SK-N-SH treated with all-trans-retinoic acid at 6 μM for 48 hours (cell line): Measurements from ENCODE around the gene VMAC.

Source experiments
- OSR1 ChIP-seq: fragments of 250-450 bp; sonication (Bioruptor Pico); IDR thresholded peaks from 2 replicates; pipeline ENCODE4 v1.8.0; 2022; ENCODE audit warnings: moderate library complexity, mild to moderate bottlenecking, inconsistent platforms
- SNAI2 ChIP-seq: fragments of 250-450 bp; sonication (Bioruptor Pico); IDR thresholded peaks from 2 replicates; pipeline ENCODE4 v1.5.0; 2020; ENCODE audit warnings: mild to moderate bottlenecking, moderate library complexity
- TCF4 ChIP-seq: fragments of 250-450 bp; sonication (Bioruptor Pico); IDR thresholded peaks from 2 replicates; pipeline ENCODE4 v1.8.0; 2021; ENCODE audit warnings: mild to moderate bottlenecking, moderate library complexity, borderline replicate concordance
- ZNF565 ChIP-seq: fragments of 450-650 bp; formaldehyde crosslinking; conservative IDR thresholded peaks from 2 replicates; pipeline ENCODE4 v1.5.0; 2020; ENCODE audit warnings: low read depth, mild to moderate bottlenecking, moderate library complexity
- TF ChIP-seq, protein P1 (sequence below): fragments of 250-450 bp; sonication (Bioruptor Pico); IDR thresholded peaks from 2 replicates; pipeline ENCODE4 v1.5.1; 2020; ENCODE audit warnings: low read depth, mild to moderate bottlenecking, moderate library complexity
- TF ChIP-seq, protein P2 (sequence below): fragments of 250-450 bp; sonication (Bioruptor Pico); IDR thresholded peaks from 2 replicates; pipeline ENCODE4 v1.8.0; 2020; ENCODE audit warnings: mild to moderate bottlenecking, moderate library complexity, borderline replicate concordance

DNA sequence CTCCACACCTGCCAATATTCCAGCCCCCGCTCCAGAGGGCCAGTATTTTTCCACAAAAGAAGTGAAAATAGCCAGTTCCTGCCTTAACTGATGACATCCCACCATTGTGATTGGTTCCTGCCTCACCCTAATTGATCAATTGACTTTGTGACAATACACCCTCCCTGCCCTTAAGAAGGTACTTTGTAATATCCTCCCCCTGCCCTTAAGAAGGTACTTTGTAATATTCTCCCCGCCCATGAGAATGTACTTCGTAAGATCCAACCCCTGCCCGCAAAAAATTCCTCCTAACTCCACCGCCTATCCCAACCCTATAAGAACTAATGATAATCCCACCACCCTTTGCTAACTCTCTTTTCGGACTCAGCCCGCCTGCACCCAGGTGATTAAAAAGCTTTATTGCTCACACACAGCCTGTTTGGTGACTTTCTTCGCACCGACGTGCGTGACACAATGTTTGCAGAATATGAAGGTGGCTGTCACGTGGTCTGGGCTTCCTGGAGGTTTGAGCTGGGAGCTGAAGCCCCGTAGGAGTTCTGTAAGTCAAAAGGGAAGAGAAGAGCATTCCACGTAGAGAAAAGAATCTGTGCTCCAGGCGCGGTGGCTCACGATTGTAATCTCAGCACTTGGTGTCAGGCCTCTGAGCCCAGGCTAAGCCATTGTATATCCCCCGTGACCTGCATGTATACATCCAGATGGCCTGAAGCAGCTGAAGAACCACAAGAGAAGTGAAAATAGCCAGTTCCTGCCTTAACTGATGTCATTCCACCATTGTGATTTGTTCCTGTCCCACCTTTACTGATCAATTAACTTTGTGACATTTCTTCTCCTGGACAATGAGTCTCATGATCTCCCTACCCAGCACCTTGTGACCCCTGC, 47.2 kb upstream of the VMAC start:
- TF ChIP-seq SNAI2 (no peak), TCF4 (no peak), OSR1 (no peak), ZNF565 (no peak)
- TF ChIP-seq, protein P1, sequence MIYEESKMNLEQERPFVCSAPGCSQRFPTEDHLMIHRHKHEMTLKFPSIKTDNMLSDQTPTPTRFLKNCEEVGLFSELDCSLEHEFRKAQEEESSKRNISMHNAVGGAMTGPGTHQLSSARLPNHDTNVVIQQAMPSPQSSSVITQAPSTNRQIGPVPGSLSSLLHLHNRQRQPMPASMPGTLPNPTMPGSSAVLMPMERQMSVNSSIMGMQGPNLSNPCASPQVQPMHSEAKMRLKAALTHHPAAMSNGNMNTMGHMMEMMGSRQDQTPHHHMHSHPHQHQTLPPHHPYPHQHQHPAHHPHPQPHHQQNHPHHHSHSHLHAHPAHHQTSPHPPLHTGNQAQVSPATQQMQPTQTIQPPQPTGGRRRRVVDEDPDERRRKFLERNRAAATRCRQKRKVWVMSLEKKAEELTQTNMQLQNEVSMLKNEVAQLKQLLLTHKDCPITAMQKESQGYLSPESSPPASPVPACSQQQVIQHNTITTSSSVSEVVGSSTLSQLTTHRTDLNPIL (CRISPR knock-in tag), result no peak
- TF ChIP-seq, protein P2, sequence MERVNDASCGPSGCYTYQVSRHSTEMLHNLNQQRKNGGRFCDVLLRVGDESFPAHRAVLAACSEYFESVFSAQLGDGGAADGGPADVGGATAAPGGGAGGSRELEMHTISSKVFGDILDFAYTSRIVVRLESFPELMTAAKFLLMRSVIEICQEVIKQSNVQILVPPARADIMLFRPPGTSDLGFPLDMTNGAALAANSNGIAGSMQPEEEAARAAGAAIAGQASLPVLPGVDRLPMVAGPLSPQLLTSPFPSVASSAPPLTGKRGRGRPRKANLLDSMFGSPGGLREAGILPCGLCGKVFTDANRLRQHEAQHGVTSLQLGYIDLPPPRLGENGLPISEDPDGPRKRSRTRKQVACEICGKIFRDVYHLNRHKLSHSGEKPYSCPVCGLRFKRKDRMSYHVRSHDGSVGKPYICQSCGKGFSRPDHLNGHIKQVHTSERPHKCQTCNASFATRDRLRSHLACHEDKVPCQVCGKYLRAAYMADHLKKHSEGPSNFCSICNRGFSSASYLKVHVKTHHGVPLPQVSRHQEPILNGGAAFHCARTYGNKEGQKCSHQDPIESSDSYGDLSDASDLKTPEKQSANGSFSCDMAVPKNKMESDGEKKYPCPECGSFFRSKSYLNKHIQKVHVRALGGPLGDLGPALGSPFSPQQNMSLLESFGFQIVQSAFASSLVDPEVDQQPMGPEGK (CRISPR knock-in tag), result no peak
